Mesendoderm (in vitro differentiated cells): Measurements from ENCODE around the gene PGGHG.

Experiments
- DNase-seq: peaks from one replicate; pipeline ENCODE4 v3.0.0; 2013
- H2AK5ac ChIP-seq: 2 replicates; pipeline ENCODE4 v1.6.1; 2013; ENCODE audit warnings: low read length, inconsistent platforms
- H2BK120ac ChIP-seq: 2 replicates; pipeline ENCODE4 v1.6.1; 2013; ENCODE audit warnings: low read depth, mild to moderate bottlenecking, low read length, moderate library complexity, mixed read lengths
- H2BK15ac ChIP-seq: replicated peaks from 2 replicates; pipeline ENCODE4 v1.6.1; 2013; ENCODE audit warnings: low read depth, mild to moderate bottlenecking, moderate library complexity
- H2BK5ac ChIP-seq: 2 replicates; pipeline ENCODE4 v1.6.1; 2013; ENCODE audit warnings: low read length, inconsistent platforms
- H3K18ac ChIP-seq: 2 replicates; pipeline ENCODE4 v1.6.1; 2013; ENCODE audit warnings: mild to moderate bottlenecking, low read length, mixed read lengths
- H3K23ac ChIP-seq: one replicate; pipeline ENCODE4 v1.6.1; 2013; ENCODE audit warnings: low read length
- H3K27ac ChIP-seq: 2 replicates; pipeline ENCODE4 v1.5.1; 2013; ENCODE audit warnings: low read depth, mild to moderate bottlenecking, inconsistent platforms, low read length, moderate library complexity
- H3K27me3 ChIP-seq: 2 replicates; pipeline ENCODE4 v1.6.1; 2013; ENCODE audit warnings: low read length, control low read depth, mild to moderate bottlenecking, inconsistent platforms; ENCODE audit not compliant: insufficient read depth, poor library complexity
- H3K36me3 ChIP-seq: 2 replicates; pipeline ENCODE4 v1.6.1; 2013; ENCODE audit warnings: low read length, inconsistent platforms; ENCODE audit not compliant: control insufficient read depth, insufficient read depth
- H3K4ac ChIP-seq: one replicate; pipeline ENCODE4 v1.6.1; 2013; ENCODE audit warnings: low read depth, mild to moderate bottlenecking, low read length, moderate library complexity
- H3K4me1 ChIP-seq: 2 replicates; pipeline ENCODE4 v1.6.1; 2013; ENCODE audit warnings: low read depth, low read length, inconsistent platforms; ENCODE audit not compliant: control insufficient read depth
- H3K4me2 ChIP-seq: 2 replicates; pipeline ENCODE4 v1.6.1; 2013; ENCODE audit warnings: low read length
- H3K4me3 ChIP-seq: 2 replicates; pipeline ENCODE4 v1.5.1; 2013; ENCODE audit warnings: mild to moderate bottlenecking, low read length
- H3K56ac ChIP-seq: one replicate; pipeline ENCODE4 v1.6.1; 2013; ENCODE audit warnings: low read length
- H3K79me1 ChIP-seq: 2 replicates; pipeline ENCODE4 v1.6.1; 2013; ENCODE audit warnings: low read length, inconsistent platforms
- H3K79me2 ChIP-seq: 2 replicates; pipeline ENCODE4 v1.6.1; 2013; ENCODE audit warnings: mild to moderate bottlenecking, low read length; ENCODE audit not compliant: control insufficient read depth, insufficient read depth
- H3K9ac ChIP-seq: 2 replicates; pipeline ENCODE4 v1.6.1; 2013; ENCODE audit warnings: low read length, inconsistent platforms
- H4K5ac ChIP-seq: one replicate; pipeline ENCODE4 v1.6.1; 2013; ENCODE audit warnings: low read length
- H4K8ac ChIP-seq: one replicate; pipeline ENCODE4 v1.6.1; 2013; ENCODE audit warnings: low read depth, mild to moderate bottlenecking, control low read depth, low read length, moderate library complexity
- WGBS: extraction: QIAGEN DNeasy Blood & Tissue Kit; methylation state at CpG from one replicate; pipeline ENCODE4 v1.1.7; 2013; ENCODE audit warnings: low lambda C conversion rate, missing lambda C conversion rate; ENCODE audit not compliant: insufficient coverage; ENCODE audit errors: extremely low coverage; 5-methylcytosine and 5-hydroxymethylcytosine counted together

PGGHG gene

GRCh38 chr11:278001-278951 lies 10.7 kb upstream of the PGGHG start, which contains the start of gene NLRP6:
Gene NLRP6 (plus strand): TSS chr11:278407. CDS start chr11:278570, 163 bp downstream.
- H3K4me1 ChIP-seq: no peaks in the 10 kb centered on the region
- H3K36me3 ChIP-seq: no peaks in the 10 kb centered on the region
- H3K27me3 ChIP-seq: no peaks in the 10 kb centered on the region
- no peak within 1 kb of the TSS for H3K23ac ChIP-seq
- H3K9ac ChIP-seq: no peak within 1 kb of the TSS
- H3K18ac ChIP-seq: no peak within 1 kb of the TSS
- no peak within 1 kb of the TSS for H3K56ac ChIP-seq
- H2BK15ac ChIP-seq: no peak within 1 kb of the TSS
- no peaks in the 10 kb centered on the region for H3K79me2 ChIP-seq
- H4K8ac ChIP-seq: no peak within 1 kb of the TSS
- no peak within 1 kb of the TSS for H3K4me3 ChIP-seq
- H2BK120ac ChIP-seq: no peak within 1 kb of the TSS
- H3K79me1 ChIP-seq: no peaks in the 10 kb centered on the region
- H4K5ac ChIP-seq: no peak within 1 kb of the TSS
- H3K4me2 ChIP-seq: no peak within 1 kb of the TSS
- no peak for DNase-seq
- no peak within 1 kb of the TSS for H2AK5ac ChIP-seq
- no CpG with 5 or more reads among the region's 21 CpGs for WGBS
- no peak within 1 kb of the TSS for H2BK5ac ChIP-seq
- no peak within 1 kb of the TSS for H3K4ac ChIP-seq
- no peak within 1 kb of the TSS for H3K27ac ChIP-seq

- Histone ChIP-seq H2BK15ac (no peak overlapping the region), H3K56ac (no peak overlapping the region), H3K4me3 (no peak overlapping the region), H3K18ac (no peak overlapping the region), H3K27ac (no peak overlapping the region), H3K27me3 (no peaks in the 10 kb centered on the region), H3K4me2 (no peak overlapping the region), H3K4ac (no peak overlapping the region), H3K4me1 (no peaks in the 10 kb centered on the region), H3K9ac (no peak overlapping the region), H3K23ac (no peak overlapping the region), H3K36me3 (no peaks in the 10 kb centered on the region), H3K79me2 (no peaks in the 10 kb centered on the region), H2BK5ac (no peak overlapping the region), H2AK5ac (no peak overlapping the region), H4K5ac (no peak overlapping the region), H2BK120ac (no peak overlapping the region), H3K79me1 (no peaks in the 10 kb centered on the region), H4K8ac (no peak overlapping the region)
- no CpG with 5 or more reads among the region's 97 CpGs for WGBS
- DNase-seq: no peak
These were observed 9.6 kb upstream of the PGGHG start for GRCh38 chr11:279040-279965.

GRCh38 chr11:279966-280705 lies 8.8 kb upstream of the PGGHG start:
- Histone ChIP-seq H2BK15ac (no peak overlapping the region), H2AK5ac (no peak overlapping the region), H3K4me2 (no peak overlapping the region), H3K4ac (no peak overlapping the region), H3K27me3 (no peaks in the 10 kb centered on the region), H3K79me1 (no peaks in the 10 kb centered on the region), H3K36me3 (no peaks in the 10 kb centered on the region), H4K5ac (no peak overlapping the region), H2BK120ac (no peak overlapping the region), H3K4me1 (no peaks in the 10 kb centered on the region), H3K4me3 (no peak overlapping the region), H2BK5ac (no peak overlapping the region), H3K79me2 (no peaks in the 10 kb centered on the region), H3K23ac (no peak overlapping the region), H3K18ac (no peak overlapping the region), H3K56ac (no peak overlapping the region), H3K9ac (no peak overlapping the region), H4K8ac (no peak overlapping the region), H3K27ac (no peak overlapping the region)
- no peak for DNase-seq
- no CpG with 5 or more reads among the region's 85 CpGs for WGBS

- no peak overlapping the region for H3K4me3 ChIP-seq
- no peak for DNase-seq
- no peaks in the 10 kb centered on the region for H3K36me3 ChIP-seq
- H3K18ac ChIP-seq: no peak overlapping the region
- no peaks in the 10 kb centered on the region for H3K79me2 ChIP-seq
- H3K27me3 ChIP-seq: no peaks in the 10 kb centered on the region
- no peak overlapping the region for H4K5ac ChIP-seq
- H3K9ac ChIP-seq: no peak overlapping the region
- no peak overlapping the region for H3K27ac ChIP-seq
- no peak overlapping the region for H2BK15ac ChIP-seq
- no peak overlapping the region for H4K8ac ChIP-seq
- no peaks in the 10 kb centered on the region for H3K79me1 ChIP-seq
- no peak overlapping the region for H3K4ac ChIP-seq
- H2AK5ac ChIP-seq: no peak overlapping the region
- no peak overlapping the region for H2BK120ac ChIP-seq
- no peak overlapping the region for H3K4me2 ChIP-seq
- no peak overlapping the region for H3K56ac ChIP-seq
- no CpG with 5 or more reads among the region's 79 CpGs for WGBS
- no peak overlapping the region for H3K23ac ChIP-seq
- no peaks in the 10 kb centered on the region for H3K4me1 ChIP-seq
- no peak overlapping the region for H2BK5ac ChIP-seq
These were observed 8.0 kb upstream of the PGGHG start for GRCh38 chr11:280706-281485.
